B cell (primary cell): ENCODE data around the gene ADAP2. TPM values are rescaled to one million over a fixed set of nuclear protein-coding genes. Genes with fewer than 3 reads are reported as not detected.

Source experiments
- ATAC-seq: fragments of 200-7000 bp; cut with Tn5 transposase; one replicate; pipeline ENCODE4 v1.10.0; 2021; ENCODE audit warnings: low read depth, mild to moderate bottlenecking, moderate number of reproducible peaks, moderate library complexity
- CTCF ChIA-PET: fragments of 350-600 bp; sonication (Branson Sonifier 250); formaldehyde crosslinking; loops from one replicate; lab custom pipeline; 2021; ENCODE audit warnings: antibody characterized with exemption, inconsistent platforms; lab: Charles Lee
- POLR2A ChIA-PET: fragments of 350-600 bp; sonication (Branson Sonifier 250); formaldehyde crosslinking; loops from one replicate; lab custom pipeline; 2021; ENCODE audit warnings: antibody characterized with exemption; lab: Charles Lee
- DNase-seq: peaks from one replicate; pipeline ENCODE4 v3.0.0; 2013
- H2AFZ ChIP-seq: 2 replicates; pipeline ENCODE4 v1.6.1; 2012; ENCODE audit warnings: mild to moderate bottlenecking, low read depth, low read length; ENCODE audit not compliant: insufficient read depth, poor library complexity, severe bottlenecking
- H3K27ac ChIP-seq, 2 donors: 1 replicate in 1 of 2; 2 replicates in 1 of 2; pipeline ENCODE4 v1.5.1; 2012 to 2013; ENCODE audit warnings: low read length in 2 of 2, mild to moderate bottlenecking in 2 of 2, moderate library complexity in 1 of 2
- H3K27me3 ChIP-seq, 4 experiments: fragments of 200-600 bp in 1 of 4; sonication (generic) in 1 of 4; replicated peaks in 1 of 4; 1 replicate in 2 of 4; 2 replicates in 2 of 4; pipeline versions ENCODE4 v1.6.1 to v1.7.0; 2013 to 2016; ENCODE audit warnings: low read length in 3 of 4, mild to moderate bottlenecking in 2 of 4, mixed read lengths in 1 of 4, moderate library complexity in 1 of 4; ENCODE audit not compliant: insufficient read depth in 4 of 4, control insufficient read depth in 3 of 4; ENCODE audit errors: control extremely low read depth in 1 of 4
- H3K36me3 ChIP-seq, 2 experiments: replicated peaks in 1 of 2; 1 replicate in 1 of 2; 2 replicates in 1 of 2; pipeline versions ENCODE4 v1.6.1 to v1.7.1; 2013; ENCODE audit warnings: low read length in 1 of 2; ENCODE audit not compliant: insufficient read depth in 2 of 2, control insufficient read depth in 1 of 2; ENCODE audit errors: control extremely low read depth in 1 of 2, extremely low read depth in 1 of 2
- H3K4me1 ChIP-seq, 2 donors: fragments of 200-600 bp in 1 of 2; sonication (generic) in 1 of 2; 1 replicate in 1 of 2; 2 replicates in 1 of 2; pipeline versions ENCODE4 v1.5.1 to v1.6.1; 2013 to 2017; ENCODE audit warnings: low read length in 2 of 2; ENCODE audit not compliant: control insufficient read depth in 2 of 2, insufficient read depth in 2 of 2
- H3K4me2 ChIP-seq: replicated peaks from 2 replicates; pipeline ENCODE3; 2012; ENCODE audit warnings: mild to moderate bottlenecking, low read depth, low read length; ENCODE audit not compliant: poor library complexity, severe bottlenecking
- H3K4me3 ChIP-seq, 5 experiments: fragments of 200-600 bp in 1 of 5; sonication (generic) in 1 of 5; 1 replicate in 3 of 5; 2 replicates in 2 of 5; pipeline versions ENCODE4 v1.5.1 to v1.7.0; 2011 to 2016; ENCODE audit warnings: low read length in 4 of 5, mild to moderate bottlenecking in 4 of 5, low read depth in 2 of 5, control low read depth in 1 of 5, moderate library complexity in 1 of 5; ENCODE audit not compliant: insufficient read depth in 1 of 5; ENCODE audit errors: control extremely low read depth in 1 of 5, extremely low read depth in 1 of 5
- H3K79me2 ChIP-seq: fragments of 200-600 bp; sonication (generic); one replicate; pipeline ENCODE4 v1.6.0; 2016; ENCODE audit warnings: low read length; ENCODE audit not compliant: control insufficient read depth, insufficient read depth
- H3K9ac ChIP-seq: fragments of 200-600 bp; sonication (generic); 2 replicates; pipeline ENCODE4 v1.6.1; 2017; ENCODE audit warnings: mild to moderate bottlenecking, low read length, moderate library complexity
- H3K9me3 ChIP-seq, 3 donors: one replicate each; pipeline versions ENCODE4 v1.6.1 to v1.7.1; 2013; ENCODE audit warnings: low read length in 2 of 3; ENCODE audit not compliant: control insufficient read depth in 2 of 3, insufficient read depth in 1 of 3; ENCODE audit errors: control extremely low read depth in 1 of 3
- H4K20me1 ChIP-seq: 2 replicates; pipeline ENCODE4 v1.6.0; 2012; ENCODE audit warnings: mild to moderate bottlenecking, low read length; ENCODE audit not compliant: insufficient read depth, control insufficient read depth, poor library complexity, severe bottlenecking
- H3K27ac Mint-ChIP-seq: one replicate; pipeline ENCODE4 v1.8.0; 2021; ENCODE audit warnings: mixed read lengths
- H3K27me3 Mint-ChIP-seq: one replicate; pipeline ENCODE4 v1.8.0; 2021; ENCODE audit warnings: mixed read lengths
- H3K4me1 Mint-ChIP-seq: one replicate; pipeline ENCODE4 v1.8.0; 2021; ENCODE audit warnings: mixed read lengths
- H3K4me3 Mint-ChIP-seq: one replicate; pipeline ENCODE4 v1.8.0; 2021; ENCODE audit warnings: mixed read lengths
- H3K9me3 Mint-ChIP-seq: one replicate; pipeline ENCODE4 v1.8.0; 2022; ENCODE audit warnings: mixed read lengths; ENCODE audit not compliant: insufficient read depth
- CTCF ChIP-seq: fragments of 200-600 bp; IDR thresholded peaks from one replicate; pipeline ENCODE4 v1.8.0; 2022; ENCODE audit warnings: antibody characterized with exemption, mild to moderate bottlenecking
- EZH2 ChIP-seq: IDR thresholded peaks from 2 replicates; pipeline ENCODE4 v1.6.1; 2012; ENCODE audit warnings: borderline replicate concordance, low read depth, mild to moderate bottlenecking, moderate library complexity, low read length; ENCODE audit not compliant: insufficient read depth, poor library complexity, severe bottlenecking
- WGBS: methylation state at CpG from one replicate; pipeline ENCODE4 v1.1.5; 2013; ENCODE audit warnings: missing lambda C conversion rate; ENCODE audit not compliant: insufficient coverage; 5-methylcytosine and 5-hydroxymethylcytosine counted together
- intact Hi-C: fragments of 100-400 bp; cut with micrococcal nuclease; formaldehyde crosslinking; loops from one replicate; pipeline ENCODE4 v1.10.0; 2022
- polyA plus RNA-seq: library from polyadenylated mRNA; depleted of rRNA; stranded (reverse); fragments of >200 nt; gene quantifications from 2 replicates; pipeline ENCODE4 v1.2.3, GENCODE V29; 2012
- total RNA-seq, 2 donors: library from RNA; stranded (reverse); fragments of 120-200 nt in 1 of 2; gene quantifications; 1 replicate in 1 of 2; 2 replicates in 1 of 2; pipeline versions ENCODE4 v1.2.3 to v1.2.4, GENCODE V29; 2013 to 2022

ADAP2 gene
- total and polyA plus RNA-seq, 2 donors (not counting 1 experiment from before 2014, with no cell fraction given), result 8.5 to 14.6 TPM

- Histone ChIP-seq H3K27me3 (no peaks in the 10 kb centered on the region), H3K9ac (no peak overlapping the region), H3K9me3 (no peaks in the 10 kb centered on the region), H3K79me2 (no peaks in the 10 kb centered on the region), H4K20me1 (no peaks in the 10 kb centered on the region), H2AFZ (no peak overlapping the region), H3K27ac (no peak overlapping the region), H3K36me3 (no peaks in the 10 kb centered on the region), H3K4me2 (no peak overlapping the region), H3K4me1 (peaks cover 3 to 4% of the 10 kb centered on the region in 2 donors), H3K4me3 (no peak overlapping the region)
- POLR2A ChIA-PET, result no interaction called here
- no peak overlapping the region for H3K27ac Mint-ChIP-seq
- H3K9me3 Mint-ChIP-seq, result no peaks in the 10 kb centered on the region
- CTCF ChIA-PET, result no interaction called here
- intact Hi-C loops, result no loop called here
- peak; percentile 41 for ATAC-seq
- H3K4me3 Mint-ChIP-seq, result no peak overlapping the region
- H3K4me1 Mint-ChIP-seq, result peaks cover 3% of the 10 kb centered on the region
- TF ChIP-seq EZH2 (no peak), CTCF (no peak)
- DNase-seq, result peak; percentile 42
- no peaks in the 10 kb centered on the region for H3K27me3 Mint-ChIP-seq
Measured at GRCh38 chr17:30913955-30914354, 7.8 kb upstream of the ADAP2 start.

- Histone ChIP-seq H4K20me1 (no peaks in the 10 kb centered on the region), H3K9ac (no peak overlapping the region), H3K4me1 (peaks cover 1 to 3% of the 10 kb centered on the region in 2 donors), H3K27ac (no peak overlapping the region), H3K36me3 (no peaks in the 10 kb centered on the region), H3K27me3 (no peaks in the 10 kb centered on the region), H3K4me3 (no peak overlapping the region), H3K4me2 (no peak overlapping the region), H3K9me3 (no peaks in the 10 kb centered on the region), H2AFZ (no peak overlapping the region), H3K79me2 (no peaks in the 10 kb centered on the region)
- Mint-ChIP-seq H3K4me1 (peaks cover 5% of the 10 kb centered on the region), H3K4me3 (no peak overlapping the region), H3K9me3 (no peaks in the 10 kb centered on the region), H3K27ac (no peak overlapping the region), H3K27me3 (no peaks in the 10 kb centered on the region)
- ATAC-seq (no peak), DNase-seq (no peak)
- intact Hi-C loops, result no loop called here
- ChIA-PET POLR2A (no interaction called here), CTCF (interaction anchor here (0.6 to 2.3 kb wide), 5 partner anchors 53 to 300 kb away, joined by 3 to 13 read pairs (median 4); no protein-coding TSS in a partner anchor)
- WGBS, result 100% methylated on average over 1 of the region's 5 CpGs
- no peak for TF ChIP-seq CTCF
- TF ChIP-seq EZH2, result no peak
Measured at GRCh38 chr17:30915833-30916611, 5.7 kb upstream of the ADAP2 start.
